Mammary epithelial cell (primary cell): ENCODE results near the gene HIGD1C.

Source experiments
- CTCF ChIP-seq, 2 donors: IDR thresholded peaks in 1 of 2; conservative IDR thresholded peaks in 1 of 2; 2 replicates each; pipeline ENCODE4 v1.5.1; 2011 to 2012; ENCODE audit warnings: inconsistent platforms in 2 of 2, low read length in 2 of 2, mild to moderate bottlenecking in 2 of 2, control low read depth in 1 of 2, low read depth in 1 of 2; ENCODE audit not compliant: insufficient read depth in 1 of 2; ENCODE audit errors: extremely low read depth in 1 of 2
- EZH2 ChIP-seq: IDR thresholded peaks from 2 replicates; pipeline ENCODE4 v1.6.1; 2012; ENCODE audit warnings: low read length, inconsistent platforms, borderline replicate concordance

GRCh38 chr12:51012570-51013236, 60.4 kb downstream of the HIGD1C start:
- TF ChIP-seq CTCF (conservative IDR thresholded peaks at IDR 0.05 in 1 of 2, IDR thresholded peaks at IDR 0.05 in 1 of 2; ENCODE audit: extremely low read depth in 1 of 2, insufficient read depth in 1 of 2, low read depth in 1 of 2, low read length in 2 of 2) (no peak), EZH2 (no peak)
